ENCODE measurements around the gene SCGB3A1.

SCGB3A1 gene

DNA sequence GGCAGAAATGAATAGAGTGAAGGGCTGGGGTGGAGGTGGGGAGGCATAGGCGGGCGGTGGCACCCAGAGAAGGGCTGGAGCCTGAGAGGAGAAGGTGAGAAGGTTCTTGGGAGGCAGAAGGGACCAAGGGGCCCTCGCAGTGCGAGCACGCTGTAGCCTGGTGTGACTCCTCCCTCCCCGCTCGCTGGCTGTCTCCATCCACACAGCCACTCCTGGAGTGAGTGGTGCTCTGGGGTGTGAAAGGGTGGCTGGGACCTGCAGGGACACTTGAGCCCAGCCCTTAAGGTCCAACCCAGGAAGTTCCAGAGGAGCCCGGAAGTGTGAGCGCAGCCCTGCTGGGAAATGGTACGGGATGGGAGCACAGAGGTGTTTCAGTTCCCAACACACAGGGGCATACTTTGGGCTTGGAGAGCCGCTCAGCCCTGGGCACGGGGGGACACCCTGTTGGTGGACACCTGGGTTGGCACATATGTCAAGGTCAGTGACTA lies 9.3 kb upstream of the SCGB3A1 start:
- Histone ChIP-seq H3K27me3 (ENCODE audit: insufficient read depth, low read length, poor library complexity) (no peaks in the 10 kb centered on the region), H2AK5ac (ENCODE audit: low read length) (no peak overlapping the region), H3K79me1 (ENCODE audit: low read length) (no peaks in the 10 kb centered on the region), H4K5ac (ENCODE audit: low read length) (no peak overlapping the region), H3K4me2 (ENCODE audit: low read length) (no peak overlapping the region), H3K27ac (ENCODE audit: low read depth, low read length) (no peak overlapping the region), H2BK15ac (replicated peaks; ENCODE audit: low read depth) (no peak overlapping the region), H3K23ac (ENCODE audit: low read length) (no peak overlapping the region), H3K4ac (ENCODE audit: low read depth, low read length) (no peak overlapping the region), H3K79me2 (ENCODE audit: control insufficient read depth, insufficient read depth, low read length) (no peaks in the 10 kb centered on the region), H3K56ac (ENCODE audit: low read length) (no peak overlapping the region), H3K4me1 (ENCODE audit: control insufficient read depth, low read depth, low read length) (no peaks in the 10 kb centered on the region), H3K18ac (ENCODE audit: low read length) (no peak overlapping the region), H3K9ac (ENCODE audit: low read length) (no peak overlapping the region), H2BK120ac (ENCODE audit: low read depth, low read length) (no peak overlapping the region), H4K8ac (ENCODE audit: low read depth, low read length) (no peak overlapping the region), H2BK5ac (ENCODE audit: low read length) (no peak overlapping the region), H3K36me3 (ENCODE audit: control insufficient read depth, insufficient read depth, low read length) (no peaks in the 10 kb centered on the region), H3K4me3 (ENCODE audit: low read length) (no peak overlapping the region)
- DNase-seq: no peak
- no CpG with 5 or more reads among the region's 12 CpGs for WGBS (ENCODE audit: extremely low coverage, insufficient coverage, low lambda C conversion rate)

DNA sequence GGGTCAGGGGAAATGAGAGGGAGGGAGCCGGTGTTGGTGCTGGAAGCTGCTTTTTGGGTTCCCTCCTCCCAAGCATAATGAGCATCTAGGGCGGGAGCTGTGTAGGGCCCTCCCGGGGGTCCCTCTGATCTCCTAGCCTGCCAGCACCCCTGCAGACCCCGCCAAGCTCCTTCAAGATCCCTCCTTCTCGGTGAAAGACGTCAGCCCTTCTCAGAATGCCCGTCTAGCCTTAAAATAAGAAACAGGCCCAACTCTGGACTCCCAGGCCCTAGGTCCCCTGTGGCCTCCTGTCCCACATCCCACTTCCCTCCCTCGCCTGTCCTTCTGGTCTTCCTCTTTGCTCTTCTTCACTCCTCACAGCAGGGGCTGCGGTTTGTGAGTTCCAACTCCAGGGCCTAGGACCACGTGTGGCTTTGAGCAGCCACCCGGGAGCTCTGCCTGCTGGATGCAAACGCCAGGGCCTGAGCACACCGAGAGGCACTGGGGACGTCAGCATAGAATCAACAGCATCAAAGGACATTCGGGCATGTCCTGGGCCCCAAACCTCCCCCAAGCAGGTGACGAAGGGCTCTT lies 8.8 kb upstream of the SCGB3A1 start:
- Histone ChIP-seq H3K18ac (ENCODE audit: low read length) (no peak overlapping the region), H3K4ac (ENCODE audit: low read depth, low read length) (no peak overlapping the region), H4K5ac (ENCODE audit: low read length) (no peak overlapping the region), H2AK5ac (ENCODE audit: low read length) (no peak overlapping the region), H3K79me2 (ENCODE audit: control insufficient read depth, insufficient read depth, low read length) (no peaks in the 10 kb centered on the region), H3K4me1 (ENCODE audit: control insufficient read depth, low read depth, low read length) (no peaks in the 10 kb centered on the region), H3K56ac (ENCODE audit: low read length) (no peak overlapping the region), H2BK15ac (replicated peaks; ENCODE audit: low read depth) (no peak overlapping the region), H3K23ac (ENCODE audit: low read length) (no peak overlapping the region), H3K79me1 (ENCODE audit: low read length) (no peaks in the 10 kb centered on the region), H3K9ac (ENCODE audit: low read length) (no peak overlapping the region), H3K4me2 (ENCODE audit: low read length) (no peak overlapping the region), H3K27ac (ENCODE audit: low read depth, low read length) (no peak overlapping the region), H3K4me3 (ENCODE audit: low read length) (no peak overlapping the region), H2BK120ac (ENCODE audit: low read depth, low read length) (no peak overlapping the region), H4K8ac (ENCODE audit: low read depth, low read length) (no peak overlapping the region), H3K27me3 (ENCODE audit: insufficient read depth, low read length, poor library complexity) (no peaks in the 10 kb centered on the region), H2BK5ac (ENCODE audit: low read length) (no peak overlapping the region), H3K36me3 (ENCODE audit: control insufficient read depth, insufficient read depth, low read length) (no peaks in the 10 kb centered on the region)
- WGBS (ENCODE audit: extremely low coverage, insufficient coverage, low lambda C conversion rate): no CpG with 5 or more reads among the region's 16 CpGs
- DNase-seq: no peak

DNA sequence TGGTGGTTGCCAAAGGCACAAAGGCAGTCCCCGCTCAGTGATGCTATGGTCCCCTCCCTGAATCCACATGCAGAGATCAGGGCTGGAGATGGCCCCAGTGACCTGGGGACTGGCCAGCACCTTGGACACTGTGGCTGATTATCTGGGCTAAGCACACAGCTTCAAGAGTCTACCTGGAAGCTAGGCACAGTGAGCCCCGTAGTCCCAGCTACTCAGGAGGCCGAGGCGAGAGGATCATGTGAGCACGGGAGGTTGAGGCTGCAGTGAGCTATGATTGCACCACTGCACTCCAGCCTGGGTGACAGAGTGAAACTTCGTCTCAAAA lies 8.3 kb upstream of the SCGB3A1 start:
- no peak overlapping the region for H3K4me3 ChIP-seq (ENCODE audit: low read length)
- no peak overlapping the region for H3K27ac ChIP-seq (ENCODE audit: low read depth, low read length)
- H3K4me2 ChIP-seq (ENCODE audit: low read length): no peak overlapping the region
- no peak overlapping the region for H4K5ac ChIP-seq (ENCODE audit: low read length)
- WGBS (ENCODE audit: extremely low coverage, insufficient coverage, low lambda C conversion rate): no CpG with 5 or more reads among the region's 6 CpGs
- H3K56ac ChIP-seq (ENCODE audit: low read length): no peak overlapping the region
- H2BK5ac ChIP-seq (ENCODE audit: low read length): no peak overlapping the region
- H4K8ac ChIP-seq (ENCODE audit: low read depth, low read length): no peak overlapping the region
- no peak overlapping the region for H2AK5ac ChIP-seq (ENCODE audit: low read length)
- no peak overlapping the region for H3K18ac ChIP-seq (ENCODE audit: low read length)
- no peaks in the 10 kb centered on the region for H3K79me1 ChIP-seq (ENCODE audit: low read length)
- no peak for DNase-seq
- no peak overlapping the region for H3K4ac ChIP-seq (ENCODE audit: low read depth, low read length)
- H3K23ac ChIP-seq (ENCODE audit: low read length): no peak overlapping the region
- H3K79me2 ChIP-seq (ENCODE audit: control insufficient read depth, insufficient read depth, low read length): no peaks in the 10 kb centered on the region
- no peaks in the 10 kb centered on the region for H3K4me1 ChIP-seq (ENCODE audit: control insufficient read depth, low read depth, low read length)
- no peak overlapping the region for H2BK15ac ChIP-seq (replicated peaks; ENCODE audit: low read depth)
- no peaks in the 10 kb centered on the region for H3K36me3 ChIP-seq (ENCODE audit: control insufficient read depth, insufficient read depth, low read length)
- H2BK120ac ChIP-seq (ENCODE audit: low read depth, low read length): no peak overlapping the region
- H3K9ac ChIP-seq (ENCODE audit: low read length): no peak overlapping the region
- no peaks in the 10 kb centered on the region for H3K27me3 ChIP-seq (ENCODE audit: insufficient read depth, low read length, poor library complexity)

DNA sequence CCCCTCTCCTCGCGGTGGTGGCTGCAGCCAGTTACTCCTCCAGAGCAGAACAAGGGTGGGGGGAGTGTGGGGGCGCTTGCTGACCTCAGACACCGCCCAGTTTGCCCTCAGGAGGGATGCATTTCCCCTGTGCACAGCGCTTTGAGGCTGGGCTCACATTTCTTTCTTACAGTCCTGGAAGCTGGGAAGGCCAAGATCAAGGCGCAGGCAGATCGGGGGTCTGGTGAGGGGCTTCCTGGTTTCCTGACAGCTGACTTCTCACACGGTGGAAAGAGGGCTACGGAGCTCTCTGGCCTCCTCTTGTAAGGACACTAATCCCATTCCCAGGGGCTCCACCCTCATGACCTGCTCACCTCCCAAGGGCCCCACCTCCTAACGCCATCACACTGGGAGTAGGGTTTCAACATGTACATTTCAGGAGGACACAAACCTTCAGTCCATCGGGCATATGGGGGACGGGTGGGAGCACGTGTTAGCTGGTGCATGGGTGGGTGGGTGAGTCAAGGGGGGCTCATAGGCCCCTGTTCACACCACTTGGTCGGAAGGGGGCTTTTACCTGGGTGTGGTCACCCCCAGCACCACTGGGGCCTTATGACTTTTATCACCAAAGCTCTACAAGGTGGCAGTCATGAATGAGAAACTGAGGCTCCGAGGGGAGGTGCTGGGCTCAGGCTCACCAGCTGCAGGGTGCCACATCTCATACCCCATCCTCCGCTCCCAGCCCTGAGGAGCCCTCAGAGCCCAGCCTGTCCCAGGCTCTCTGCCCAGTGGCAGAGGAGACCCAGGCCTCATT lies 7.7 kb upstream of the SCGB3A1 start:
- Histone ChIP-seq H3K4ac (ENCODE audit: low read depth, low read length) (no peak overlapping the region), H2BK120ac (ENCODE audit: low read depth, low read length) (no peak overlapping the region), H3K23ac (ENCODE audit: low read length) (no peak overlapping the region), H3K4me2 (ENCODE audit: low read length) (no peak overlapping the region), H3K4me3 (ENCODE audit: low read length) (no peak overlapping the region), H3K9ac (ENCODE audit: low read length) (no peak overlapping the region), H3K56ac (ENCODE audit: low read length) (no peak overlapping the region), H2BK5ac (ENCODE audit: low read length) (no peak overlapping the region), H3K4me1 (ENCODE audit: control insufficient read depth, low read depth, low read length) (no peaks in the 10 kb centered on the region), H3K27ac (ENCODE audit: low read depth, low read length) (no peak overlapping the region), H2AK5ac (ENCODE audit: low read length) (no peak overlapping the region), H3K79me2 (ENCODE audit: control insufficient read depth, insufficient read depth, low read length) (no peaks in the 10 kb centered on the region), H3K36me3 (ENCODE audit: control insufficient read depth, insufficient read depth, low read length) (no peaks in the 10 kb centered on the region), H4K8ac (ENCODE audit: low read depth, low read length) (no peak overlapping the region), H3K79me1 (ENCODE audit: low read length) (no peaks in the 10 kb centered on the region), H3K27me3 (ENCODE audit: insufficient read depth, low read length, poor library complexity) (no peaks in the 10 kb centered on the region), H3K18ac (ENCODE audit: low read length) (no peak overlapping the region), H4K5ac (ENCODE audit: low read length) (no peak overlapping the region), H2BK15ac (replicated peaks; ENCODE audit: low read depth) (no peak overlapping the region)
- DNase-seq: no peak
- no CpG with 5 or more reads among the region's 16 CpGs for WGBS (ENCODE audit: extremely low coverage, insufficient coverage, low lambda C conversion rate)

DNA sequence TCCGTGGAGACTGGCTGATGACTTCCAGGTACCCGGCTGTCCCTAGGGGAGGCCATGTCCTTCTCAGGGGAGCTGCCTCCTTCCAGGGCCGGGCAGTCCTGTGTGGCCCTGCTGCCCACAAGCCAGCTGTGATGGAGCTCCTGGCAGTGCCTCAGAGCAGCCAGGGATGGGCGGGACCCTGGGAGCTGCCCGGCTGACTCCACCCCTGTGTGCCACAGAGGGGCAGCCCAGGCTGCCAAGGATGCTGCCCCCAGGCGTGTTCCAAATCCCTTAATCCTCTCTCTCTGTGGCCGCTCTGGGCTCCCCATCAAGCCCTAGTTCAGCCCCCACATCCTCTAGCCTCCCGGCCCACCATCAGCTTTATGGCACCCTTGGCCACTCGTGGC lies 7.0 kb upstream of the SCGB3A1 start:
- no peaks in the 10 kb centered on the region for H3K36me3 ChIP-seq (ENCODE audit: control insufficient read depth, insufficient read depth, low read length)
- H3K27me3 ChIP-seq (ENCODE audit: insufficient read depth, low read length, poor library complexity): no peaks in the 10 kb centered on the region
- no peak overlapping the region for H3K27ac ChIP-seq (ENCODE audit: low read depth, low read length)
- H2BK15ac ChIP-seq (replicated peaks; ENCODE audit: low read depth): no peak overlapping the region
- H3K56ac ChIP-seq (ENCODE audit: low read length): no peak overlapping the region
- no peaks in the 10 kb centered on the region for H3K79me1 ChIP-seq (ENCODE audit: low read length)
- WGBS (ENCODE audit: extremely low coverage, insufficient coverage, low lambda C conversion rate): no CpG with 5 or more reads among the region's 9 CpGs
- no peak overlapping the region for H3K9ac ChIP-seq (ENCODE audit: low read length)
- H3K23ac ChIP-seq (ENCODE audit: low read length): no peak overlapping the region
- no peaks in the 10 kb centered on the region for H3K79me2 ChIP-seq (ENCODE audit: control insufficient read depth, insufficient read depth, low read length)
- H4K5ac ChIP-seq (ENCODE audit: low read length): no peak overlapping the region
- no peak overlapping the region for H3K4me2 ChIP-seq (ENCODE audit: low read length)
- no peak overlapping the region for H3K4ac ChIP-seq (ENCODE audit: low read depth, low read length)
- DNase-seq: no peak
- H2AK5ac ChIP-seq (ENCODE audit: low read length): no peak overlapping the region
- H2BK120ac ChIP-seq (ENCODE audit: low read depth, low read length): no peak overlapping the region
- H3K4me1 ChIP-seq (ENCODE audit: control insufficient read depth, low read depth, low read length): no peaks in the 10 kb centered on the region
- no peak overlapping the region for H3K4me3 ChIP-seq (ENCODE audit: low read length)
- H2BK5ac ChIP-seq (ENCODE audit: low read length): no peak overlapping the region
- H3K18ac ChIP-seq (ENCODE audit: low read length): no peak overlapping the region
- no peak overlapping the region for H4K8ac ChIP-seq (ENCODE audit: low read depth, low read length)

Measured in mesendoderm (in vitro differentiated cells).